ENCODE measurements around the gene ACAP1.

DNA sequence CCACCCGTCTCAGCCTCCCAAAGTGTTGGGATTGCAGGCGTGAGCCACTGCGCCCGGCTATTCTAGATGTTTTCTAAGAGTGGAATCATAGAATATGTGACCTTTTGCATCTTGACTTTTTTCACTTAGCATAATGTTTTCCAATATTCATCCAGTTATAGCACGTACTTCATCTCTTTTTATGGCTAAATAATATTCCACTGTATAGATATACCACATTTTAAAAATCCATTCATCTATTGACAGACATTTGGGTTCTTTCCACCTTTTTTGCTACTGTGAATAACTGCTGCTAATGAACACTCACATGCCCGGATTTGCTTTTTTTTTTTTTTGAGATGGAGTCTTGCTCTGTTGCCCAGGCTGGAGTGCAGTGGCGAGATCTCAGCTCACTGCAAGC, 32.1 kb upstream of the ACAP1 start:
- no peak for TF ChIP-seq POLR2A (IDR thresholded peaks at IDR 0.05)
- TF ChIP-seq, protein P1, sequence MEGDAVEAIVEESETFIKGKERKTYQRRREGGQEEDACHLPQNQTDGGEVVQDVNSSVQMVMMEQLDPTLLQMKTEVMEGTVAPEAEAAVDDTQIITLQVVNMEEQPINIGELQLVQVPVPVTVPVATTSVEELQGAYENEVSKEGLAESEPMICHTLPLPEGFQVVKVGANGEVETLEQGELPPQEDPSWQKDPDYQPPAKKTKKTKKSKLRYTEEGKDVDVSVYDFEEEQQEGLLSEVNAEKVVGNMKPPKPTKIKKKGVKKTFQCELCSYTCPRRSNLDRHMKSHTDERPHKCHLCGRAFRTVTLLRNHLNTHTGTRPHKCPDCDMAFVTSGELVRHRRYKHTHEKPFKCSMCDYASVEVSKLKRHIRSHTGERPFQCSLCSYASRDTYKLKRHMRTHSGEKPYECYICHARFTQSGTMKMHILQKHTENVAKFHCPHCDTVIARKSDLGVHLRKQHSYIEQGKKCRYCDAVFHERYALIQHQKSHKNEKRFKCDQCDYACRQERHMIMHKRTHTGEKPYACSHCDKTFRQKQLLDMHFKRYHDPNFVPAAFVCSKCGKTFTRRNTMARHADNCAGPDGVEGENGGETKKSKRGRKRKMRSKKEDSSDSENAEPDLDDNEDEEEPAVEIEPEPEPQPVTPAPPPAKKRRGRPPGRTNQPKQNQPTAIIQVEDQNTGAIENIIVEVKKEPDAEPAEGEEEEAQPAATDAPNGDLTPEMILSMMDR (IDR thresholded peaks at IDR 0.05), result no peak
